HFFc6 (cell line): Measurements from ENCODE around the gene RGS14. TPM values are rescaled to one million over a fixed set of nuclear protein-coding genes. Genes with fewer than 3 reads are reported as not detected.
A peak's percentile ranks its signal among the peaks of the same experiment; 100 is the strongest.

Source experiments
- DNase-seq: peaks from one replicate; pipeline ENCODE4 v3.0.0-alpha.2; 2018
- H3K27ac Mint-ChIP-seq: 2 replicates; pipeline ENCODE4 v1.8.0; 2020; ENCODE audit warnings: mild to moderate bottlenecking, mixed read lengths
- H3K27me3 Mint-ChIP-seq: 2 replicates; pipeline ENCODE4 v1.8.0; 2021; ENCODE audit warnings: mild to moderate bottlenecking, moderate library complexity, mixed read lengths; ENCODE audit not compliant: insufficient read depth
- H3K36me3 Mint-ChIP-seq: 2 replicates; pipeline ENCODE4 v1.8.0; 2021; ENCODE audit warnings: low read depth, mixed read lengths
- H3K4me1 Mint-ChIP-seq: 2 replicates; pipeline ENCODE4 v1.8.0; 2020; ENCODE audit warnings: low read depth, mixed read lengths
- H3K4me3 Mint-ChIP-seq: 2 replicates; pipeline ENCODE4 v1.8.0; 2020; ENCODE audit warnings: mild to moderate bottlenecking, moderate library complexity, mixed read lengths
- H3K9me3 Mint-ChIP-seq: 2 replicates; pipeline ENCODE4 v1.8.0; 2020; ENCODE audit warnings: mild to moderate bottlenecking, mixed read lengths
- CTCF ChIP-seq: fragments of 200-600 bp; sonication (generic); IDR thresholded peaks from 2 replicates; pipeline ENCODE4 v1.5.0; 2021; ENCODE audit warnings: antibody characterized with exemption, mild to moderate bottlenecking
- total RNA-seq, 6 experiments: library from RNA; stranded (reverse); fragmentation: NEBNext Ultra II Directional; extraction: Animal tissue kit (Norgen Biotek cat#: 25700); gene quantifications; 2 replicates in 1 of 6; 3 replicates in 5 of 6; pipeline ENCODE4 v1.2.3, GENCODE V29; 2021

RGS14 gene
- total RNA-seq, 6 experiments from 2014 or later: 1.0 to 2.2 (median 1.2) TPM

GRCh38 chr5:177385720-177386119, 28.0 kb downstream of the RGS14 start:
- no peaks in the 10 kb centered on the region for H3K9me3 Mint-ChIP-seq
- no peak for DNase-seq
- no peak overlapping the region for H3K4me3 Mint-ChIP-seq

GRCh38 chr5:177386542-177386941, 28.8 kb downstream of the RGS14 start:
- no peaks in the 10 kb centered on the region for H3K9me3 Mint-ChIP-seq
- no peak for TF ChIP-seq CTCF
- no peaks in the 10 kb centered on the region for H3K36me3 Mint-ChIP-seq
- peaks cover 26% of the 10 kb centered on the region for H3K27me3 Mint-ChIP-seq
- H3K27ac Mint-ChIP-seq: no peak overlapping the region
- H3K4me1 Mint-ChIP-seq: peaks cover 27% of the 10 kb centered on the region
- DNase-seq: no peak
- no peak overlapping the region for H3K4me3 Mint-ChIP-seq

More at GRCh38 chr5:177385720-177386119, 28.0 kb downstream of the RGS14 start:
- H3K4me1 Mint-ChIP-seq: peaks cover 34% of the 10 kb centered on the region
- H3K36me3 Mint-ChIP-seq: no peaks in the 10 kb centered on the region
- H3K27me3 Mint-ChIP-seq: peaks cover 32% of the 10 kb centered on the region
- H3K27ac Mint-ChIP-seq: no peak overlapping the region
- no peak for TF ChIP-seq CTCF

GRCh38 chr5:177387405-177387804, 29.7 kb downstream of the RGS14 start:
- no peak overlapping the region for H3K27ac Mint-ChIP-seq
- H3K4me3 Mint-ChIP-seq: no peak overlapping the region
- TF ChIP-seq CTCF: no peak
- no peak for DNase-seq
- no peaks in the 10 kb centered on the region for H3K9me3 Mint-ChIP-seq
- no peaks in the 10 kb centered on the region for H3K36me3 Mint-ChIP-seq
- H3K27me3 Mint-ChIP-seq: peaks cover 24% of the 10 kb centered on the region
- peaks cover 27% of the 10 kb centered on the region for H3K4me1 Mint-ChIP-seq

GRCh38 chr5:177388521-177389052, 30.9 kb downstream of the RGS14 start:
- peaks cover 27% of the 10 kb centered on the region for H3K4me1 Mint-ChIP-seq
- TF ChIP-seq CTCF: no peak
- no peaks in the 10 kb centered on the region for H3K9me3 Mint-ChIP-seq
- peaks cover 23% of the 10 kb centered on the region for H3K27me3 Mint-ChIP-seq
- H3K27ac Mint-ChIP-seq: peak overlapping the region; percentile 98
- no peaks in the 10 kb centered on the region for H3K36me3 Mint-ChIP-seq
- no peak for DNase-seq
- no peak overlapping the region; the same call in 1 of the 2 replicates for H3K4me3 Mint-ChIP-seq

GRCh38 chr5:177389241-177390169, 31.8 kb downstream of the RGS14 start:
- Mint-ChIP-seq H3K9me3 (no peaks in the 10 kb centered on the region), H3K36me3 (no peaks in the 10 kb centered on the region), H3K4me1 (peaks cover 27% of the 10 kb centered on the region), H3K4me3 (peak overlapping the region; percentile 83), H3K27me3 (peaks cover 16% of the 10 kb centered on the region), H3K27ac (peak overlapping the region; percentile 98)
- no peak for TF ChIP-seq CTCF
- DNase-seq: peak; percentile 96
